Chondrocyte (in vitro differentiated cells): ENCODE data around the gene FAU. TPM values are rescaled to one million over a fixed set of nuclear protein-coding genes. Genes with fewer than 3 reads are reported as not detected.

Experiments used
- DNase-seq: peaks from one replicate; pipeline ENCODE4 v3.0.0; 2021; ENCODE audit warnings: mixed read lengths, low spot score
- H3K27ac Mint-ChIP-seq: one replicate; pipeline ENCODE4 v1.8.0; 2021; ENCODE audit warnings: mild to moderate bottlenecking, moderate library complexity, mixed read lengths; ENCODE audit not compliant: unreplicated experiment
- H3K27me3 Mint-ChIP-seq: 2 replicates; pipeline ENCODE4 v1.8.0; 2021; ENCODE audit warnings: low read depth, mixed read lengths
- H3K36me3 Mint-ChIP-seq: 2 replicates; pipeline ENCODE4 v1.8.0; 2021; ENCODE audit warnings: low read depth, mixed read lengths
- H3K4me1 Mint-ChIP-seq: 2 replicates; pipeline ENCODE4 v1.8.0; 2021; ENCODE audit warnings: low read depth, mild to moderate bottlenecking, mixed read lengths
- H3K4me3 Mint-ChIP-seq: one replicate; pipeline ENCODE4 v1.8.0; 2021; ENCODE audit warnings: mild to moderate bottlenecking, moderate library complexity, mixed read lengths; ENCODE audit not compliant: unreplicated experiment
- H3K9me3 Mint-ChIP-seq: 2 replicates; pipeline ENCODE4 v1.8.0; 2021; ENCODE audit warnings: low read depth, mixed read lengths
- CTCF ChIP-seq: fragments of 200-600 bp; sonication (generic); IDR thresholded peaks from 2 replicates; pipeline ENCODE4 v1.5.0; 2021; ENCODE audit warnings: antibody characterized with exemption, mild to moderate bottlenecking, moderate library complexity
- total RNA-seq: library from RNA; stranded (reverse); gene quantifications from 3 replicates; pipeline ENCODE4 v1.2.1, GENCODE V29; 2021

FAU gene
- total RNA-seq, 1 donor from 2014 or later: 506 TPM

GRCh38 chr11:65118097-65118837 is 3.7 kb downstream of the FAU start:
- Mint-ChIP-seq H3K27me3 (no peaks in the 10 kb centered on the region), H3K4me3 (no peak overlapping the region), H3K27ac (peak overlapping the region; percentile 83), H3K36me3 (peaks cover 10% of the 10 kb centered on the region), H3K4me1 (peaks cover 48% of the 10 kb centered on the region), H3K9me3 (no peaks in the 10 kb centered on the region)
- peak; percentile 69 for TF ChIP-seq CTCF
- DNase-seq: peak; percentile 48

GRCh38 chr11:65117206-65118096 is 4.5 kb downstream of the FAU start, which contains the start of gene ZNHIT2:
ZNHIT2 (minus strand) TSS chr11:65117701; CDS start chr11:65117653, 48 bp downstream.
- DNase-seq: peak; percentile 99
- Mint-ChIP-seq H3K27ac (peak within 1 kb of the TSS; percentile 89), H3K9me3 (no peaks in the 10 kb centered on the region), H3K27me3 (no peaks in the 10 kb centered on the region), H3K4me3 (peak within 1 kb of the TSS; percentile 84), H3K36me3 (peaks cover 10% of the 10 kb centered on the region), H3K4me1 (peaks cover 46% of the 10 kb centered on the region)
- TF ChIP-seq CTCF: peak; percentile 95

- H3K27ac Mint-ChIP-seq: peak overlapping the region; percentile 83
- peak; percentile 91 for DNase-seq
These were observed 5.3 kb downstream of the FAU start for GRCh38 chr11:65116370-65117205.

GRCh38 chr11:65115361-65116082 is 6.4 kb downstream of the FAU start:
- Mint-ChIP-seq H3K9me3 (no peaks in the 10 kb centered on the region), H3K27me3 (no peaks in the 10 kb centered on the region), H3K36me3 (peaks cover 5% of the 10 kb centered on the region), H3K27ac (peak overlapping the region; percentile 36), H3K4me3 (peak overlapping the region; percentile 12), H3K4me1 (peaks cover 40% of the 10 kb centered on the region)
- TF ChIP-seq CTCF: no peak
- DNase-seq: no peak

More at GRCh38 chr11:65116370-65117205, 5.3 kb downstream of the FAU start:
- TF ChIP-seq CTCF: no peak
- H3K36me3 Mint-ChIP-seq: peaks cover 8% of the 10 kb centered on the region
- H3K4me3 Mint-ChIP-seq: peak overlapping the region; percentile 84
- peaks cover 45% of the 10 kb centered on the region for H3K4me1 Mint-ChIP-seq
- H3K9me3 Mint-ChIP-seq: no peaks in the 10 kb centered on the region
- no peaks in the 10 kb centered on the region for H3K27me3 Mint-ChIP-seq
